UCSD-AML1 (cell line): ENCODE measurements around the gene ZNF790.
"Not testable (repeated sequence)": the region's sequence is repeated elsewhere in the genome, so short reads cannot be mapped to it uniquely, and the experiment has no call there.

Source experiments
- DNase-seq: peaks from one replicate; lab custom pipeline; 2025; ENCODE audit not compliant: unreplicated experiment; lab: John Stamatoyannopoulos, UW

ZNF790 gene

GRCh38 chr19:36837906-36838783 lies at the start of gene ZNF790:
Gene ZNF790 (minus strand): TSS chr19:36838387. CDS start chr19:36825619, 12,768 bp downstream.
- DNase-seq, result peak; percentile 92

GRCh38 chr19:36876993-36877938 lies 39.1 kb upstream of the ZNF790 start:
- no peak for DNase-seq

- no peak for DNase-seq
Measured at GRCh38 chr19:36851898-36852297, 13.7 kb upstream of the ZNF790 start.

- DNase-seq, result peak; percentile 87
Measured at GRCh38 chr19:36850559-36851442, 12.6 kb upstream of the ZNF790 start, which contains the start of gene ZNF345. Gene ZNF345 (plus strand): TSS chr19:36850876. CDS start chr19:36876831, 25,955 bp downstream.

GRCh38 chr19:36849701-36850558 lies 11.7 kb upstream of the ZNF790 start:
- DNase-seq, result peak; percentile 87

GRCh38 chr19:36847968-36848367 lies 9.8 kb upstream of the ZNF790 start:
- no peak for DNase-seq

- no peak for DNase-seq
Measured at GRCh38 chr19:36838784-36839324, 667 bp upstream of the ZNF790 start.

GRCh38 chr19:36837176-36837905 lies 846 bp downstream of the ZNF790 start:
- no peak for DNase-seq

- no peak for DNase-seq
Measured at GRCh38 chr19:36833430-36833829, 4.8 kb downstream of the ZNF790 start.

- DNase-seq, result no peak
Measured at GRCh38 chr19:36821758-36822157, 16.4 kb downstream of the ZNF790 start.

GRCh38 chr19:36819130-36819630 lies 19.0 kb downstream of the ZNF790 start:
- DNase-seq, result no peak

GRCh38 chr19:36807029-36807428 lies 31.2 kb downstream of the ZNF790 start:
- no peak for DNase-seq

- no peak for DNase-seq
Measured at GRCh38 chr19:36805364-36805763, 32.8 kb downstream of the ZNF790 start.

- DNase-seq, result no peak
Measured at GRCh38 chr19:36797786-36798108, 40.4 kb downstream of the ZNF790 start.

- no peak for DNase-seq
Measured at GRCh38 chr19:36796714-36796992, 41.5 kb downstream of the ZNF790 start.

GRCh38 chr19:36791420-36792141 lies 46.6 kb downstream of the ZNF790 start:
- not testable (repeated sequence) for DNase-seq

GRCh38 chr19:36775768-36776167 lies 62.4 kb downstream of the ZNF790 start:
- DNase-seq, result no peak

GRCh38 chr19:36773223-36773579 lies 65.0 kb downstream of the ZNF790 start:
- no peak for DNase-seq
